HL-60 (cell line): Measurements from ENCODE around the gene FANCI.

Source experiments
- POLR2AphosphoS5 ChIP-seq: IDR thresholded peaks from 2 replicates; pipeline ENCODE4 v1.6.1; 2012; ENCODE audit warnings: low read depth
- SPI1 ChIP-seq: IDR thresholded peaks from 2 replicates; pipeline ENCODE4 v1.6.1; 2012; ENCODE audit warnings: low read depth, mild to moderate bottlenecking, borderline replicate concordance
- TF ChIP-seq, protein P1 (sequence below): IDR thresholded peaks from one replicate; pipeline ENCODE4 v1.5.1; 2011; ENCODE audit warnings: low read length, control low read depth, inconsistent platforms; ENCODE audit not compliant: insufficient read depth

- TF ChIP-seq POLR2AphosphoS5 (no peak), SPI1 (no peak)
- TF ChIP-seq, protein P1, sequence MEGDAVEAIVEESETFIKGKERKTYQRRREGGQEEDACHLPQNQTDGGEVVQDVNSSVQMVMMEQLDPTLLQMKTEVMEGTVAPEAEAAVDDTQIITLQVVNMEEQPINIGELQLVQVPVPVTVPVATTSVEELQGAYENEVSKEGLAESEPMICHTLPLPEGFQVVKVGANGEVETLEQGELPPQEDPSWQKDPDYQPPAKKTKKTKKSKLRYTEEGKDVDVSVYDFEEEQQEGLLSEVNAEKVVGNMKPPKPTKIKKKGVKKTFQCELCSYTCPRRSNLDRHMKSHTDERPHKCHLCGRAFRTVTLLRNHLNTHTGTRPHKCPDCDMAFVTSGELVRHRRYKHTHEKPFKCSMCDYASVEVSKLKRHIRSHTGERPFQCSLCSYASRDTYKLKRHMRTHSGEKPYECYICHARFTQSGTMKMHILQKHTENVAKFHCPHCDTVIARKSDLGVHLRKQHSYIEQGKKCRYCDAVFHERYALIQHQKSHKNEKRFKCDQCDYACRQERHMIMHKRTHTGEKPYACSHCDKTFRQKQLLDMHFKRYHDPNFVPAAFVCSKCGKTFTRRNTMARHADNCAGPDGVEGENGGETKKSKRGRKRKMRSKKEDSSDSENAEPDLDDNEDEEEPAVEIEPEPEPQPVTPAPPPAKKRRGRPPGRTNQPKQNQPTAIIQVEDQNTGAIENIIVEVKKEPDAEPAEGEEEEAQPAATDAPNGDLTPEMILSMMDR: no peak
Observed at GRCh38 chr15:89200182-89200581, 43.6 kb upstream of the FANCI start.
